RWPE2 (cell line): ENCODE measurements around the gene TPSB2.

Source experiments
- ATAC-seq: fragments of 200-7000 bp; cut with Tn5 transposase; 3 replicates; pipeline ENCODE4 v1.9.1; 2021; ENCODE audit warnings: low read depth
- DNase-seq: peaks from one replicate; pipeline ENCODE4 v3.0.0-alpha.2; 2020; ENCODE audit warnings: low spot score
- H3K27ac ChIP-seq: fragments of 450-650 bp; 2 replicates; pipeline ENCODE4 v1.5.1; 2017; ENCODE audit warnings: mild to moderate bottlenecking; ENCODE audit not compliant: poor library complexity, severe bottlenecking
- H3K27me3 ChIP-seq: fragments of 250-450 bp; sonication (Bioruptor Pico); 2 replicates; pipeline ENCODE4 v1.5.1; 2021; ENCODE audit warnings: mild to moderate bottlenecking, moderate library complexity; ENCODE audit not compliant: insufficient read depth, poor library complexity, severe bottlenecking
- H3K36me3 ChIP-seq: fragments of 250-450 bp; sonication (Bioruptor Pico); 2 replicates; pipeline ENCODE4 v1.5.1; 2020; ENCODE audit warnings: low read depth, mild to moderate bottlenecking, moderate library complexity
- H3K4me1 ChIP-seq: fragments of 250-450 bp; sonication (Bioruptor Pico); 2 replicates; pipeline ENCODE4 v1.5.1; 2021; ENCODE audit warnings: mild to moderate bottlenecking, moderate library complexity; ENCODE audit not compliant: insufficient read depth, poor library complexity, severe bottlenecking
- H3K4me3 ChIP-seq: fragments of 250-450 bp; sonication (Bioruptor Pico); 2 replicates; pipeline ENCODE4 v1.5.1; 2021; ENCODE audit warnings: mild to moderate bottlenecking, moderate library complexity; ENCODE audit not compliant: severe bottlenecking
- H3K9me3 ChIP-seq: fragments of 250-450 bp; sonication (Bioruptor Pico); 2 replicates; pipeline ENCODE4 v1.5.1; 2021; ENCODE audit warnings: mild to moderate bottlenecking, moderate library complexity; ENCODE audit not compliant: severe bottlenecking
- TF ChIP-seq, protein P1 (sequence below): fragments of 450-650 bp; IDR thresholded peaks from one replicate; pipeline ENCODE4 v1.5.1; 2017; ENCODE audit warnings: mild to moderate bottlenecking, moderate library complexity; ENCODE audit not compliant: poor library complexity, severe bottlenecking

TPSB2 gene

DNA sequence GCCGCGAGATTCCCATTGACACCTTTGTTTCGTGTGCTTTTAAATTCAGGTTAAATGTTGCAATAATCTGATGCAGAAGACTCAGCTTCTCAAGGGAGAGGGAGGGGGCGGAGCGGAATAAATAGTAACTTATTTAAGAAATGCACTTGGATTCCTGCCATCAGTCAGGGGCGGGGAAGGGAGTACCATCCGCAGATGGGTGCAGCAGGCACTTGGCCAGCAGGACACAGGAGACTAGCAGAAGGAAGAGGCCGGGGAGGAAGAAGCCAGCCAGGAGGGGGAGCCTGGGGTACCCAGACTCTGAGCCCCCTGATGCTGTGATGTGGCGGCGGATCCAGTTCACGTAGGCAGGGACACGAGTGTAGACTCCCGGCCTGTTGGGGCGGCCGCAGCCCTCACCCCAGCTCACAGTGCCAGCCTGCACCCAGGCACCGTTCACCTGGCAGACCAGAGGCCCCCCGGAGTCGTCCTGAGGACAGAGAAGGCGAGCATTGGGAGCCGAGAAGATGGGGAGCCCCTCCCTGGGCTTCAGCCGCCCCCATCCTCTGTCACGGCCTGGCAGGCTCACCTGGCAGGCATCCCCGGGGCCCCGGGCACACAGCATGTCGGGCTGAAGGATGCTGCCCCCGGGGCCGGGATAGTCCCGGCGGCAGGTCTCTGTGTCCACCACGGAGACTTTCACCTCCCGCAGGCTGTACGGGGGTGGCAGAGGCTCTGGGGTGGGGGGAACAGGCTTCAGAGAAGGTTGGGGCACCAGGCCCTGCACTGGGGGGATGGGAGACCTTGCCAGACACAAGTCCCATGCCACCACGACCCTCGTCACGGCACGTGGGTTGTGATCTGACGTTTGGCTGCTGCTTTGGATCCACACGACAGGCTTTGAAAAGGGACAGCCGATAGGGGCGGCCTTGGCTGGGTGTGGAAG lies 8.1 kb downstream of the TPSB2 start:
- Histone ChIP-seq H3K4me3 (no peak overlapping the region), H3K27ac (no peak overlapping the region), H3K4me1 (no peaks in the 10 kb centered on the region), H3K36me3 (no peaks in the 10 kb centered on the region), H3K9me3 (no peaks in the 10 kb centered on the region), H3K27me3 (no peaks in the 10 kb centered on the region)
- ATAC-seq (no peak), DNase-seq (no peak)
- TF ChIP-seq, protein P1, sequence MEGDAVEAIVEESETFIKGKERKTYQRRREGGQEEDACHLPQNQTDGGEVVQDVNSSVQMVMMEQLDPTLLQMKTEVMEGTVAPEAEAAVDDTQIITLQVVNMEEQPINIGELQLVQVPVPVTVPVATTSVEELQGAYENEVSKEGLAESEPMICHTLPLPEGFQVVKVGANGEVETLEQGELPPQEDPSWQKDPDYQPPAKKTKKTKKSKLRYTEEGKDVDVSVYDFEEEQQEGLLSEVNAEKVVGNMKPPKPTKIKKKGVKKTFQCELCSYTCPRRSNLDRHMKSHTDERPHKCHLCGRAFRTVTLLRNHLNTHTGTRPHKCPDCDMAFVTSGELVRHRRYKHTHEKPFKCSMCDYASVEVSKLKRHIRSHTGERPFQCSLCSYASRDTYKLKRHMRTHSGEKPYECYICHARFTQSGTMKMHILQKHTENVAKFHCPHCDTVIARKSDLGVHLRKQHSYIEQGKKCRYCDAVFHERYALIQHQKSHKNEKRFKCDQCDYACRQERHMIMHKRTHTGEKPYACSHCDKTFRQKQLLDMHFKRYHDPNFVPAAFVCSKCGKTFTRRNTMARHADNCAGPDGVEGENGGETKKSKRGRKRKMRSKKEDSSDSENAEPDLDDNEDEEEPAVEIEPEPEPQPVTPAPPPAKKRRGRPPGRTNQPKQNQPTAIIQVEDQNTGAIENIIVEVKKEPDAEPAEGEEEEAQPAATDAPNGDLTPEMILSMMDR = no peak

DNA sequence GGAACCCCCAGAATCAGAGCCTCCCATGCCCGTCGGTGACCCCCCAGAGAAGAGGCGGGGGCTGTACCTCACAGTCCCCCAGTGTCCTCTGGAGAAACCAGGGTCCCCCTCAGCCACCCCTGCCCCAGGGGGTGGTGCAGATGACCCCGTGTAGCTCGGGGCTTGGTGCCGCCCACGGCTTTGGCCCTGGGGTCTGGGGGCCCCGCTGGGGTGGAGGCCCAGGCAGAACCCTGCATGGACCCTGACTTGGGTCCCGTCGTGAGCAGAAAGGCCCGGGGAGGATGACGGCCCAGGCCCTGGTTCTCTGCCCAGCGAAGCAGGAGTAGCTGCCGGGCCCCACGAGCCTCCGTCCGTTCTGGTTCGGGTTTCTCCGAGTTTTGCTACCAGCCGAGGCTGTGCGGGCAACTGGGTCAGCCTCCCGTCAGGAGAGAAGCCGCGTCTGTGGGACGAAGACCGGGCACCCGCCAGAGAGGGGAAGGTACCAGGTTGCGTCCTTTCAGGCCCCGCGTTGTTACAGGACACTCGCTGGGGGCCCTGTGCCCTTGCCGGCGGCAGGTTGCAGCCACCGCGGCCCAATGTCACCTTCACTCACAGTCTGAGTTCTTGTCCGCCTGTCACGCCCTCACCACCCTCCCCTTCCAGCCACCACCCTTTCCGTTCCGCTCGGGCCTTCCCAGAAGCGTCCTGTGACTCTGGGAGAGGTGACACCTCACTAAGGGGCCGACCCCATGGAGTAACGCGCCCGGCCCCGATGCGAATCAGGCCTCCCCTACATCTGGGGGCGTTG lies 8.9 kb downstream of the TPSB2 start:
- H3K4me3 ChIP-seq = no peak overlapping the region
- ATAC-seq (no peak), DNase-seq (no peak)
- no peaks in the 10 kb centered on the region for H3K4me1 ChIP-seq
- no peaks in the 10 kb centered on the region for H3K36me3 ChIP-seq
- H3K27me3 ChIP-seq = no peaks in the 10 kb centered on the region
- TF ChIP-seq, protein P1 = no peak
- no peak overlapping the region for H3K27ac ChIP-seq
- no peaks in the 10 kb centered on the region for H3K9me3 ChIP-seq

DNA sequence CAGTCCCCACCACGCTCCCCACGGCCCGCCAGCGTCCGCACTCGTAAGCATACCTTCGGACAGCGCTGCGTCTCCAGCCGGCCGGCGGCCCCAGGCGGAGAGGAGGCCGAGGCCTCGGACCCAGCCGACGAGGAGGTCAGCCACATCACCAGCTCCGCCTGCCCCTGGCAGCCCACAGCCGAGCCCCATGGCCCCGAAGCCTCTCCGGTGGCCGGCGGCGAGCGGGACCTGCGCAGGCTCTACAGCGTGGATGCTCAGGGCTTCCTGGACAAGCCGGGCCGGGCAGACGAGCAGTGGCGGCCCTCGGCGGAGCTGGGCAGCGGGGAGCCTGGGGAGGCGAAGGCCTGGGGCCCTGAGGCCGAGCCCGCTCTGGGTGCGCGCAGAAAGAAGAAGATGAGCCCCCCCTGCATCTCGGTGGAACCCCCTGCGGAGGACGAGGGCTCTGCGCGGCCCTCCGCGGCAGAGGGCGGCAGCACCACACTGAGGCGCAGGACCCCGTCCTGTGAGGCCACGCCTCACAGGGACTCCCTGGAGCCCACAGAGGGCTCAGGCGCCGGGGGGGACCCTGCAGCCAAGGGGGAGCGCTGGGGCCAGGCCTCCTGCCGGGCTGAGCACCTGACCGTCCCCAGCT lies 9.8 kb downstream of the TPSB2 start:
- Histone ChIP-seq H3K27me3 (no peaks in the 10 kb centered on the region), H3K27ac (no peak overlapping the region), H3K4me1 (no peaks in the 10 kb centered on the region), H3K9me3 (no peaks in the 10 kb centered on the region), H3K4me3 (no peak overlapping the region), H3K36me3 (no peaks in the 10 kb centered on the region)
- DNase-seq (no peak), ATAC-seq (no peak)
- TF ChIP-seq, protein P1 = no peak

DNA sequence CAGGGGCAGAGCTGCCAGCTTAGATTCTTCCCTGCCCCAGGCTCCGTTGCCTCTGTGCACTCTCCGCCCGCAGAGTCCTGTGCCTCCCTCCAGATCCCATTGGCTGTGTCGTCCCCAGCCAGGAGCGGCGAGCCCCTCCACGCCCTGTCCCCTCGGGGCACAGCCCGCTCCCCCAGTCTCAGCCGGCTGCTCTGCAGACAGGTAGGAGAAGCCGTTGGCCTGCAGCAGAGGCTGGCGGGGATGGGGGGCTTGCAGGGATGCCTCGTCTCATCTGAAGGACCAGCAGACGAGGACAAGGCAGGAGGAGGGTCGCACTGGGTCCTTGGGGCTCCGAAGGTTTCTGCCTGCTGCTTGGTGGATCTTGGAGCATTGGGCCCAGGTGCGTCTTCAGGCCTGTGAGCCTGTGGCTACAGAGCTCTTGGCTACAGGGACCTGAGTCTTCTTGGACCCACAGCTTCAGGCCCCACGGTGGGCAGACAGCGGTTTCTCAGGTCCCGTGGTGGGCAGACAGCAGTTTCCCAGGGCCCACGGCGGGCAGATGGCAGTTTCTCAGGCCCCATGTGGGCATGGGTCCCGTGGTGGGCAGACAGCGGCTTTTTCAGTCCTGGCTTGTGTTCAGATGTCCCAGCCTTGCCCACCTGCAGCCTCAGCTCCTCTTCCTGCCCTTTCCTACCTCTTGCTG lies 10.9 kb downstream of the TPSB2 start:
- Histone ChIP-seq H3K27me3 (no peaks in the 10 kb centered on the region), H3K4me1 (no peaks in the 10 kb centered on the region), H3K36me3 (no peaks in the 10 kb centered on the region), H3K4me3 (no peak overlapping the region), H3K27ac (no peak overlapping the region), H3K9me3 (no peaks in the 10 kb centered on the region)
- TF ChIP-seq, protein P1 = no peak
- no peak for DNase-seq
- 0 out of 3 replicates have a peak, but pooled peaks have one; percentile 11 for ATAC-seq
